HG02763 (cell line): ENCODE results near the gene BCAS1.

Experiments used
- ATAC-seq: cut with Tn5 transposase; IDR thresholded peaks from one replicate; pipeline ENCODE4 v1.9.1; 2021; ENCODE audit warnings: mild to moderate bottlenecking, moderate library complexity; ENCODE audit not compliant: unreplicated experiment

Gene BCAS1

DNA sequence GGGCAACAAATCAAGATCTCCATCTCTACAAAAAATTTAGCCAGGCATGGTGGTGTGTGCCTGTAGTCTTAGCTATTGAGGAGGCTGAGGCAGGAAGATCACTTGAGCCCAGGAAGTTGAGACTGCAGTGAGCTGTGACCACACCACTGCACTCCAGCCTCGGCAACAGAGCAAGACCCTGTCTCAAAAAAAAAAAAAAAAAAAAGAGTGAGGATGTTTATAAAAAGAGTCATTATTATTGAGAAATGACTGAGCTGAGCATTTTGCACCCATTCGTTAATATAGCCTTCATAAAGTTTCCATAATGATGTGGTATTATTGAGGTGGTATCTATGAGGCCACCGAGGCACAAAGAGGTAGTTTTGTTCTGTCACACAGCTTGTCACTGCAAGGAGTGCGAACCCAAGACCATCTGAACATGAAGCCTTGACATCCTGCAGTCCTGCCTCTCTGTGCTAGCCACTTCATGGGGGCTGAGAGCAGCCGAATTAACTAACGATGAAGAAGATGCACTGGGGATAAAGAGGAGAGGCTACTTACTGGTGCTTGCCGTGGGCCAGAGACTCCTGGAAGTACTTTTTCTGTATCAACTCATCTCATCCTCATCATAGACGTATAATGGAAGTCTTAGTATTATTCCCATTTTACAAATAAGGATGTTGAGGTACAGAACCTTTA is 175.5 kb downstream of the BCAS1 start:
- no peak for ATAC-seq
